Measurements from ENCODE around the gene KCMF1. TPM values are rescaled to one million over a fixed set of nuclear protein-coding genes. Genes with fewer than 3 reads are reported as not detected.
A peak's percentile ranks its signal among the peaks of the same experiment; 100 is the strongest.

The KCMF1 gene
- total and polyA plus RNA-seq, 2 donors (not counting 1 experiment from before 2014, with no cell fraction given), result 43.7 to 81.5 TPM

- Mint-ChIP-seq H3K4me3 (peak overlapping the region; percentile 7), H3K27ac (peak overlapping the region; percentile 10), H3K4me1 (peaks cover 45% of the 10 kb centered on the region), H3K9me3 (ENCODE audit: insufficient read depth) (no peaks in the 10 kb centered on the region), H3K27me3 (no peaks in the 10 kb centered on the region)
- WGBS (ENCODE audit: insufficient coverage), result 95% methylated on average over 4 of the region's 6 CpGs
- DNase-seq (no peak), ATAC-seq (ENCODE audit: low read depth) (no peak)
- H3K4me1 ChIP-seq (ENCODE audit: control insufficient read depth in 2 of 2, insufficient read depth in 2 of 2, low read length in 2 of 2), result peaks cover 24 to 27% of the 10 kb centered on the region in 2 donors
- ChIA-PET POLR2A (no interaction called here), CTCF (interaction anchor here (1.6 kb wide), 1 partner anchor 34 kb away, joined by 3 read pairs; no protein-coding TSS in a partner anchor)
- peaks cover 1 to 4% of the 10 kb centered on the region in 2 experiments for H3K36me3 ChIP-seq (replicated peaks in 1 of 2; ENCODE audit: control extremely low read depth in 1 of 2, control insufficient read depth in 1 of 2, extremely low read depth in 1 of 2, insufficient read depth in 2 of 2, low read length in 1 of 2)
- no peak overlapping the region for H2AFZ ChIP-seq (ENCODE audit: insufficient read depth, low read depth, low read length, poor library complexity, severe bottlenecking)
- TF ChIP-seq CTCF (IDR thresholded peaks at IDR 0.05), result no peak
- no peak for TF ChIP-seq EZH2 (IDR thresholded peaks at IDR 0.05; ENCODE audit: borderline replicate concordance, insufficient read depth, low read depth, low read length, poor library complexity, severe bottlenecking)
- no peak overlapping the region for H3K9ac ChIP-seq (ENCODE audit: low read length)
- peaks cover 100% of the 10 kb centered on the region for H3K79me2 ChIP-seq (ENCODE audit: control insufficient read depth, insufficient read depth, low read length)
- H3K27me3 ChIP-seq (replicated peaks in 1 of 4; ENCODE audit: control extremely low read depth in 1 of 4, control insufficient read depth in 3 of 4, insufficient read depth in 4 of 4, low read length in 3 of 4), result no peaks in the 10 kb centered on the region
- intact Hi-C loops (cut with micrococcal nuclease), result no loop called here
- peak overlapping the region in 1 of 2 donors; percentile 59 for H3K27ac ChIP-seq (ENCODE audit: low read length in 2 of 2)
- peaks cover 76% of the 10 kb centered on the region for H4K20me1 ChIP-seq (ENCODE audit: control insufficient read depth, insufficient read depth, low read length, poor library complexity, severe bottlenecking)
- H3K4me2 ChIP-seq (replicated peaks; ENCODE audit: low read depth, low read length, poor library complexity, severe bottlenecking), result no peak overlapping the region
- H3K9me3 ChIP-seq (ENCODE audit: control extremely low read depth in 1 of 3, control insufficient read depth in 2 of 3, insufficient read depth in 1 of 3, low read length in 2 of 3), result no peaks in the 10 kb centered on the region
- no peak overlapping the region for H3K4me3 ChIP-seq (ENCODE audit: control extremely low read depth in 1 of 5, extremely low read depth in 1 of 5, insufficient read depth in 1 of 5, low read depth in 2 of 5, low read length in 4 of 5)
Measured at GRCh38 chr2:84980263-84980983, 9.5 kb downstream of the KCMF1 start.

DNA sequence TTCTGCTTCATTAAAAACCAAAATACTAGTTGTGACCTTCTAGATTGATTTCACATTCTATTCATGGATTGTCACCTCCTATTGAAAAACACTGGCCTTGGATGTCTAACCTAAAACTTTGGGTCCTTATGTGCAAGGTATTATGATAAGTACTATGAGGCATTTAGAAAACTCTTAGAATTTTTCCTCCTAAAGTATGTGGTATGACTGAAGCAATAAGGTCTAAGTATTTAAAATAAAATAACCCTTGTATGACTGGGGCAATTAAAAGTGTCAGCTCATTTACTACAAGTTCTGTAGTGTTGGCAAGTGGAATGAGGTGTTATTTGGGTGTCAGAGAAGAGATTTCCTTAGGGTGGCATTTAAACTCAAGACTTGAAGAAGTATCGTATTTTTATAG lies 15.1 kb downstream of the KCMF1 start:
- peaks cover 42% of the 10 kb centered on the region for H3K4me1 Mint-ChIP-seq
- peaks cover 1 to 4% of the 10 kb centered on the region in 2 experiments for H3K36me3 ChIP-seq (replicated peaks in 1 of 2; ENCODE audit: control extremely low read depth in 1 of 2, control insufficient read depth in 1 of 2, extremely low read depth in 1 of 2, insufficient read depth in 2 of 2, low read length in 1 of 2)
- ATAC-seq (ENCODE audit: low read depth) (no peak), DNase-seq (no peak)
- 100% methylated on average over 1 of the region's 1 CpG for WGBS (ENCODE audit: insufficient coverage)
- H3K27ac Mint-ChIP-seq, result no peak overlapping the region
- H3K9me3 ChIP-seq (ENCODE audit: control extremely low read depth in 1 of 3, control insufficient read depth in 2 of 3, insufficient read depth in 1 of 3, low read length in 2 of 3), result no peaks in the 10 kb centered on the region
- no peak for TF ChIP-seq CTCF (IDR thresholded peaks at IDR 0.05)
- H3K4me3 Mint-ChIP-seq, result no peak overlapping the region
- H3K27me3 ChIP-seq (replicated peaks in 1 of 4; ENCODE audit: control extremely low read depth in 1 of 4, control insufficient read depth in 3 of 4, insufficient read depth in 4 of 4, low read length in 3 of 4), result no peaks in the 10 kb centered on the region
- no peaks in the 10 kb centered on the region for H3K9me3 Mint-ChIP-seq (ENCODE audit: insufficient read depth)
- H3K27me3 Mint-ChIP-seq, result no peaks in the 10 kb centered on the region
- intact Hi-C loops (cut with micrococcal nuclease), result no loop called here
- H3K27ac ChIP-seq (ENCODE audit: low read length in 2 of 2), result no peak overlapping the region
- no peak overlapping the region for H3K4me2 ChIP-seq (replicated peaks; ENCODE audit: low read depth, low read length, poor library complexity, severe bottlenecking)
- peaks cover 39 to 43% of the 10 kb centered on the region in 2 donors for H3K4me1 ChIP-seq (ENCODE audit: control insufficient read depth in 2 of 2, insufficient read depth in 2 of 2, low read length in 2 of 2)
- no peak overlapping the region for H3K9ac ChIP-seq (ENCODE audit: low read length)
- peaks cover 99% of the 10 kb centered on the region for H4K20me1 ChIP-seq (ENCODE audit: control insufficient read depth, insufficient read depth, low read length, poor library complexity, severe bottlenecking)
- POLR2A ChIA-PET, result no interaction called here
- H2AFZ ChIP-seq (ENCODE audit: insufficient read depth, low read depth, low read length, poor library complexity, severe bottlenecking), result no peak overlapping the region
- H3K79me2 ChIP-seq (ENCODE audit: control insufficient read depth, insufficient read depth, low read length), result peaks cover 100% of the 10 kb centered on the region
- no peak overlapping the region for H3K4me3 ChIP-seq (ENCODE audit: control extremely low read depth in 1 of 5, extremely low read depth in 1 of 5, insufficient read depth in 1 of 5, low read depth in 2 of 5, low read length in 4 of 5)
- CTCF ChIA-PET, result no interaction called here
